ENCODE measurements around the gene PMEL. TPM values are rescaled to one million over a fixed set of nuclear protein-coding genes. Genes with fewer than 3 reads are reported as not detected.

PMEL gene
- total and polyA plus RNA-seq, 2 donors (not counting 1 experiment from before 2014, with no cell fraction given): 0.50 to 0.84 TPM

DNA sequence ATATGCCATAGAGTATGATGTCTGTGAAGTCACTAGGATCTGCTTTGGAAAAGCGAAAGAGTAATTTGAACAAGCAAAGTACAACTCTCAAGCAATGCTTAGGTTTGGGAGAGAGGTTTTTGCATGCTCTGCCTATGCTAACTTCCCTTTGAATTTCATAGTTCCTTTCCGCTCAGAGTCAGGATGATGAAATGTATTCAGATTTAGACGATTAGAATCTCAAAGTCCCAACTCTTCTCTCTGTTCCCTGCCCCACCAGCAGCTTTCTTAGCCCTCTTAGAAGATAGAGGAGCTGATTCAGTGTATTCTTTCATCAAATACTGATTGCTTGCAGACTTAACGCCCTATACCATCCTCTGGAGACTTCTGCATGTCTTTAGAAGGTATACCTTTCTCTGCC lies 19.5 kb upstream of the PMEL start:
- Histone ChIP-seq H3K79me2 (ENCODE audit: control insufficient read depth, insufficient read depth, low read length) (peaks cover 6% of the 10 kb centered on the region), H3K4me1 (ENCODE audit: control insufficient read depth, extremely low read depth, insufficient read depth, low read length) (no peaks in the 10 kb centered on the region), H2AFZ (ENCODE audit: low read length) (no peak overlapping the region), H3K27ac (ENCODE audit: insufficient read depth, low read length) (no peak overlapping the region), H3K9me3 (ENCODE audit: control insufficient read depth, insufficient read depth, low read depth, low read length) (no peaks in the 10 kb centered on the region), H3K4me3 (replicated peaks in 1 of 4; ENCODE audit: control extremely low read depth in 1 of 4, insufficient read depth in 1 of 4, low read depth in 3 of 4, low read length in 4 of 4) (no peak overlapping the region), H3K36me3 (ENCODE audit: control insufficient read depth, insufficient read depth, low read length) (peaks cover 13% of the 10 kb centered on the region), H4K20me1 (ENCODE audit: control insufficient read depth, extremely low read depth, insufficient read depth, low read length) (no peaks in the 10 kb centered on the region), H3K27me3 (ENCODE audit: control insufficient read depth, insufficient read depth, low read length) (no peaks in the 10 kb centered on the region), H3K9ac (ENCODE audit: insufficient read depth, low read length) (no peak overlapping the region), H3K4me2 (ENCODE audit: extremely low read depth, insufficient read depth, low read length) (no peak overlapping the region)
- DNase-seq (ENCODE audit: low read depth in 2 of 2): no peak
- TF ChIP-seq CTCF (conservative IDR thresholded peaks at IDR 0.05 in 1 of 2, IDR thresholded peaks at IDR 0.05 in 1 of 2; ENCODE audit: low read depth in 1 of 2, low read length in 2 of 2) (no peak), EZH2 (IDR thresholded peaks at IDR 0.05; ENCODE audit: low read length, missing control alignments) (no peak)

GRCh38 chr12:55984861-55985260 lies 19.0 kb upstream of the PMEL start:
- H3K27ac ChIP-seq (ENCODE audit: insufficient read depth, low read length): no peak overlapping the region
- no peak for DNase-seq (ENCODE audit: low read depth in 2 of 2)
- no peaks in the 10 kb centered on the region for H4K20me1 ChIP-seq (ENCODE audit: control insufficient read depth, extremely low read depth, insufficient read depth, low read length)
- H3K4me3 ChIP-seq (replicated peaks in 1 of 4; ENCODE audit: control extremely low read depth in 1 of 4, insufficient read depth in 1 of 4, low read depth in 3 of 4, low read length in 4 of 4): no peak overlapping the region
- peaks cover 12% of the 10 kb centered on the region for H3K36me3 ChIP-seq (ENCODE audit: control insufficient read depth, insufficient read depth, low read length)
- TF ChIP-seq CTCF (conservative IDR thresholded peaks at IDR 0.05 in 1 of 2, IDR thresholded peaks at IDR 0.05 in 1 of 2; ENCODE audit: low read depth in 1 of 2, low read length in 2 of 2): no peak
- no peak for TF ChIP-seq EZH2 (IDR thresholded peaks at IDR 0.05; ENCODE audit: low read length, missing control alignments)
- no peaks in the 10 kb centered on the region for H3K27me3 ChIP-seq (ENCODE audit: control insufficient read depth, insufficient read depth, low read length)
- H3K9ac ChIP-seq (ENCODE audit: insufficient read depth, low read length): no peak overlapping the region
- H3K79me2 ChIP-seq (ENCODE audit: control insufficient read depth, insufficient read depth, low read length): peaks cover 6% of the 10 kb centered on the region
- no peaks in the 10 kb centered on the region for H3K4me1 ChIP-seq (ENCODE audit: control insufficient read depth, extremely low read depth, insufficient read depth, low read length)
- no peak overlapping the region for H2AFZ ChIP-seq (ENCODE audit: low read length)
- no peak overlapping the region for H3K4me2 ChIP-seq (ENCODE audit: extremely low read depth, insufficient read depth, low read length)
- no peaks in the 10 kb centered on the region for H3K9me3 ChIP-seq (ENCODE audit: control insufficient read depth, insufficient read depth, low read depth, low read length)

DNA sequence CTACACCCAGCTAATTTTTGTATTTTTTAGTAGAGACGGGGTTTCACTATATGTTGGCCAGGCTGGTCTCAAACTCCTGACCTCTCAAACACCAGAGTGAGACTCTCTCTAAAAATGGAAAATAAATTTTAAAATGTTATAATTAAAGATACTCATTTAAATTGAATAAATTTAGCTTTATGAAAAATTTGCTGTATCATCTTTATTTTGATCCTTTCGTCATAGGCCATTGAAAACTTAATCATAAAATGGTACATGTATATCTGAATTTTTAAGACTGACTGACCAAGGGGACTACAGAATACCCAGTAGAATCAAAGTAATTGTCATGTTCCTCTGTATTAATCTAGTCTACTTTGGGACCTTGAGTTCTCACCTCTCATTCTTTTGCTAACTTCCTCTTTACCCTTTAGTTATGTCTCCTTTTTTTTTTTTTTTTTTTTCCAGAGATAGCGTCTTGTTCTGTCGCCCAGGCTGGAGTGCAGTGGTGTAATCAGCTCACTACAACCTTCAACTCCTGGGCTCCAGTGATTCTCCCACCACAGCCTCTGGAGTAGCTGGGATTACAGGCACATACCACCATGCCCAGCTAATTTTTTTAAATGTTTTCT lies 17.5 kb upstream of the PMEL start:
- H4K20me1 ChIP-seq (ENCODE audit: control insufficient read depth, extremely low read depth, insufficient read depth, low read length): no peaks in the 10 kb centered on the region
- peaks cover 15% of the 10 kb centered on the region for H3K79me2 ChIP-seq (ENCODE audit: control insufficient read depth, insufficient read depth, low read length)
- DNase-seq (ENCODE audit: low read depth in 2 of 2): no peak
- H3K9me3 ChIP-seq (ENCODE audit: control insufficient read depth, insufficient read depth, low read depth, low read length): no peaks in the 10 kb centered on the region
- no peaks in the 10 kb centered on the region for H3K4me1 ChIP-seq (ENCODE audit: control insufficient read depth, extremely low read depth, insufficient read depth, low read length)
- no peak overlapping the region for H3K9ac ChIP-seq (ENCODE audit: insufficient read depth, low read length)
- H3K4me3 ChIP-seq (replicated peaks in 1 of 4; ENCODE audit: control extremely low read depth in 1 of 4, insufficient read depth in 1 of 4, low read depth in 3 of 4, low read length in 4 of 4): no peak overlapping the region
- peaks cover 10% of the 10 kb centered on the region for H3K36me3 ChIP-seq (ENCODE audit: control insufficient read depth, insufficient read depth, low read length)
- no peaks in the 10 kb centered on the region for H3K27me3 ChIP-seq (ENCODE audit: control insufficient read depth, insufficient read depth, low read length)
- H3K27ac ChIP-seq (ENCODE audit: insufficient read depth, low read length): no peak overlapping the region
- TF ChIP-seq CTCF (conservative IDR thresholded peaks at IDR 0.05 in 1 of 2, IDR thresholded peaks at IDR 0.05 in 1 of 2; ENCODE audit: low read depth in 1 of 2, low read length in 2 of 2) (no peak), EZH2 (IDR thresholded peaks at IDR 0.05; ENCODE audit: low read length, missing control alignments) (no peak)
- no peak overlapping the region for H2AFZ ChIP-seq (ENCODE audit: low read length)
- H3K4me2 ChIP-seq (ENCODE audit: extremely low read depth, insufficient read depth, low read length): no peak overlapping the region
